GM21423 (cell line): Measurements from ENCODE around the gene TYMS.
A peak's percentile ranks its signal among the peaks of the same experiment; 100 is the strongest.

ENCODE experiments used
- ATAC-seq: cut with Tn5 transposase; IDR thresholded peaks from one replicate; pipeline ENCODE4 v1.9.1; 2021; ENCODE audit warnings: mild to moderate bottlenecking, moderate library complexity; ENCODE audit not compliant: unreplicated experiment

TYMS gene

GRCh38 chr18:644395-645004 is 13.0 kb upstream of the TYMS start:
- peak; percentile 44 for ATAC-seq

DNA sequence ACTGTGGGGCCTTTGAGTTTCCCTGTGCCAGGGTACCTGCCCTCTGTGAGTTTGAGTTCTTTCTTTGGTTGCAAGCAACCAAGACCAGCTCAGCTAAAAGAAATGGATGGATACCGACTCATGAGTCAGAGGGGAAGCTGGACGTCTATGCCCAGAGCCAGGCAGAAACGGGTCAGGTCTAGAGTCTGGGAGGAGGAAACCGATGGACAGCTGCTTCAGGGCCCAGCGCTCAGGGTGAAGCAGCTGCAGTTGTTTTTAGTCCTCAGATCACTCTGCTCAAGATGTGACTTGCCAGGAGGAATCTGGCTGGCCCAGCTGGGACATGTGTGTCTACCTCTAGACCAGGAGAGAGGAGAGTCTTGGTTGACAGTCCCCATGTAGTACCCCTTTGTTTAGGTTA is 10.1 kb upstream of the TYMS start:
- no peak for ATAC-seq

GRCh38 chr18:649341-649740 is 8.1 kb upstream of the TYMS start:
- no peak for ATAC-seq

DNA sequence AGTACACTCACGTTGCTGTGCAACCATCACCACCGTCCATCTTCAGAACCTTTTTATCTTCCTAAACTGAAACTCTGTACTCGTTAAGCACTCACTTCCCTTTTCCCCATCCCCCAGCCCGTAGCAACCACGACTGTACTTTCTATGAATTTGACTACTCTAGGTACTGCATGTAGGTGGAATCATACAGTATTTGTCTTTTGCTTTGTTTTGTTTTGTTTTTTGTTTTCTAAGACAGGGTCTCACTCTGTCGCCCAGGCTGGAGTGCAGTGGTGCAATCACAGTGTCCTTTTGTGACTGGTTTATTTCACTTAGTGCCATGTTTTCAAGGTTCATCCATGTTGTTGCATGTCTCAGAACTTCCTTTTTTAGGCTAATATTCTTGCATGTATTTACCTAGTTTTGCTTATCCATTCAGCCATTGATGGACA is 7.0 kb upstream of the TYMS start:
- peak; percentile 92 for ATAC-seq

DNA sequence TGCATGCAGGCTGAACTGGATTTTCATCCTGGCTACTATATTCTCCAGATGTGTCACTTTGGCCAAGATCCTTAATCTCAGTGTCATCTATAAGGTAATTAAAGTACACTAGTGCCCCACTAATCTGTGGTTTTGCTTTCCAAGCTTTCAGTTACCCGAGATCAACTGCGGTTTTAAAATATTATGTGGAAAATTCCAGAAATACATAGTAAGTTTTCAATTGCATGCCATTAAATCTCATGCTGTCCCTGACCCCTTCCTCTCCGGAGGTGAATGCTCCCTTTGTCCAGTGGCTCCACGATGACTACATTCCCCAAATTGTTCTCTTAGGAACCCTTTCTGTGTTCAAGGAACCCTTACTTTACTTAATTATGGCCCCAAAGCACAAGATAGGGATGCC is 5.3 kb upstream of the TYMS start:
- ATAC-seq: no peak

DNA sequence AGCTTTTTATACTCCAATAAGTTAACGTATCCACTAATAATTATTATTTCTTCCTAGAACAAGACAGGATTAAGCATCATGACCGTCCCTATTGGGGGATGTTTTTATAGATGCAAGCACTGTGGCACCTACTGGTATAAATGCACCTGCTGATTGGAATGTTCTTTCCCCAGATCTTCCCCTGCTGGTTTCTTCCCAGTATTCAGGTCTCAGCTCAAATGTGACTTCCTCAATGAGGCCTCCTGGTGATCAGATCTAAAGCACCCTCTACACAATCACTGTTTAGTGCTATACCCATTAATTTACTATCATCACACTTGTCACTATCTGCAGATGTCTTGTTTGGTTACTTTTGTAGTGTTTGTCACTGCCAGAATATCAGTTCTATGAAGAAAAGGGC is 3.9 kb upstream of the TYMS start:
- ATAC-seq: no peak

GRCh38 chr18:654601-655000 is 2.9 kb upstream of the TYMS start:
- no peak for ATAC-seq

GRCh38 chr18:655445-655844 is 2.0 kb upstream of the TYMS start:
- no peak for ATAC-seq

DNA sequence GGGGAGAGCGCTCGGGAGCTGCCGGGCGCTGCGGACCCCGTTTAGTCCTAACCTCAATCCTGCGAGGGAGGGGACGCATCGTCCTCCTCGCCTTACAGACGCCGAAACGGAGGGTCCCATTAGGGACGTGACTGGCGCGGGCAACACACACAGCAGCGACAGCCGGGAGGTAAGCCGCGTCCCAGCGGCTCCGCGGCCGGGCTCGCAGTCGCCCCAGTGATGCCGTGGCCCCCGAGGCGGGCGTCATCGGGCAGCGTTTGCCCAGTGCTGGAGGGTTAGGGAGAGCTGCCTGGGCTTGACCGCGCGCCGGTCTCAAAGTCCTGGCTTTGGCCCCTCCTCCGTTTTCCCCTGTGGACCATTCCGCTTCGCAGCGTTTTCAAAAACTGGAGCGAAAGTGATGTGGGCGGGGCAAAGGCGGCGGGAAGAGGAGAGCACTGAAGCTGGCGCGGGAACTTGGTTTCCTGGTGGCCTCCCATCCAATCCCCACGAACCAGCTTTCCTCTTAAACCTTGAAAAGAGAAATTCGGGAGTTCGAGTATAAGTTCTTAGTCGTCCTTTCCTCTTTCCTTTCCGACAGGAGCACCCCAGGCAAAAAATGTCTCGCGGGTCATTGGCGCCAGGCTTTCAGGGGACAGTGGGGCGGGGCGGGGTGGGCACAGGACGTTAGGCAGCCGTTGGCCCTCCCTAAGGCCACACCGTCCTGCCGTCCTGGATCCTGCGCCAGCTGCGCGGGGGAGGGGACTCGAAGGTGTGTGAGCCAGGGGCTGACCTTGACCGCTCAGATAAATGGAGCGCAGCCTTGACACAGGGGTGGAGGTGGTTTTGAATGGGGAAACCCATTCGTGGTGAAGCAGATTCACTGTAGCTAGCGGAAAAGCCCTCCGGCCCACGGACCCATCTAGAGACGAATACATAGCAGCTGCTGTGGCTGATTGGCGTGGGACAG is 821 bp downstream of the TYMS start:
- ATAC-seq: peak; percentile 53

- no peak for ATAC-seq
These were observed 1.6 kb downstream of the TYMS start for GRCh38 chr18:658947-659533.

DNA sequence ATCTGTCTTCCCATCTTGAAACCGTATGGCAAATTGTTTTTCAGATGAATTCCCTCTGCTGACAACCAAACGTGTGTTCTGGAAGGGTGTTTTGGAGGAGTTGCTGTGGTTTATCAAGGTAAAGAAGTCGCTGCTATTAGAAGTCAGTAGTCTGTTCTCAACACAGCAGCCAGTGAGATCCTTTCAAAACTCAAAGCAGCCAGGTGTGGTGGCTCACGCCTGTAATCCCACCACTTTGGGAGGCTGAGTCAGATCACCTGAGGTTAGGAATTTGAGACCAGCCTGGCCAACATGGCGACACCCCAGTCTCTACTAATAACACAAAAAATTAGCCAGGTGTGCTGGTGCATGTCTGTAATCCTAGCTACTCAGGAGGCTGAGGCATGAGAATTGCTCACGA is 2.1 kb downstream of the TYMS start:
- no peak for ATAC-seq

- no peak for ATAC-seq
These were observed 4.7 kb downstream of the TYMS start for GRCh38 chr18:662197-662596.

GRCh38 chr18:666177-666576 is 8.7 kb downstream of the TYMS start:
- ATAC-seq: no peak

DNA sequence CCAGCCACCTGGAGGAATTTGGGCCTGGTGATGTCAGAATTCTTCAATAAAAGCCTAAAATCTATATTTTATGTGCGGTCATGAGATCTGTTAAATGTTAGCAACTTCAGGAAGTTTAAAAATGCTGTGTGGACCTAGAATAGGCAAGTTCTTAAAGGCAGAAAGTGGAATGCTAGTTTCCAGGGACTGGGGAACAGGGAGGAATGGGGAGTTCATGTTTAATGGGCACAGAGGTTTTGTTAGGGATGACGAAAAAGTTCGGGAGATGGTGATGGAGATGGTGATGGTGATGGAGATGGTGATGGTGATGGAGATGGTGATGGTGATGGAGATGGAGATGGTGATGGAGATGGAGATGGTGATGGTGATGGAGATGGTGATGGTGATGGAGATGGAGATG is 9.2 kb downstream of the TYMS start:
- no peak for ATAC-seq

- no peak for ATAC-seq
These were observed 10.8 kb downstream of the TYMS start for GRCh38 chr18:668260-668659.

- no peak for ATAC-seq
These were observed 11.6 kb downstream of the TYMS start for GRCh38 chr18:669077-669476.

DNA sequence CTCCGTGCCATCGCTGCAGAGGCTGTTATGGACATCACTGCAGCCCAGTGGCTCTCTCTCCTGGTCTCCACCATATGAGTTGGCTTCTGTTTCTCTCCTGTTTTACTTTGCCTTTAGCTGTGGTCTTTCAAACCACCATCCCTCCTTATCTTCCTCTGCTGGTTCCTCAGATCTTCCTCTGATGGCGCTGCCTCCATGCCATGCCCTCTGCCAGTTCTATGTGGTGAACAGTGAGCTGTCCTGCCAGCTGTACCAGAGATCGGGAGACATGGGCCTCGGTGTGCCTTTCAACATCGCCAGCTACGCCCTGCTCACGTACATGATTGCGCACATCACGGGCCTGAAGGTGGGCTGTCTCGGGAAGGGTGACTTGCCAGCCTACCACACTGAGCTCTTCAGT is 13.1 kb downstream of the TYMS start:
- no peak for ATAC-seq

DNA sequence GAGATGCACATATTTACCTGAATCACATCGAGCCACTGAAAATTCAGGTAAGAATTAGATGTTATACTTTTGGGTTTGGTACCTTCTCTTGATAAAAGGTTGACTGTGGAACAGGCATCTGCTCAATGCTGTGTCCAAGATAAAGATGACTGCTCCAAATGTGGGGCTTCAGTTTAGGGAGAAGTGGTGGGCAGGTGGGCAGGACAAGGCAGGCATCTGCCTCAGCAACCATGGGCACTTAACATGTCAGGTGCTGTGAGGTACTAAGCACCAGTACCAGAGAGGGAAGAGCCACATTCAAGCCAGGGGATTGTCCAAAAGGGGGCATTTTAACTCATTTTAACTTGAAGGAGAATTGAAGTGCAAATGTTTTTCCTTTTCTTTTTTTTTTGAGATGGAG is 14.0 kb downstream of the TYMS start:
- no peak for ATAC-seq

GRCh38 chr18:673317-673716 is 15.9 kb downstream of the TYMS start:
- no peak for ATAC-seq

DNA sequence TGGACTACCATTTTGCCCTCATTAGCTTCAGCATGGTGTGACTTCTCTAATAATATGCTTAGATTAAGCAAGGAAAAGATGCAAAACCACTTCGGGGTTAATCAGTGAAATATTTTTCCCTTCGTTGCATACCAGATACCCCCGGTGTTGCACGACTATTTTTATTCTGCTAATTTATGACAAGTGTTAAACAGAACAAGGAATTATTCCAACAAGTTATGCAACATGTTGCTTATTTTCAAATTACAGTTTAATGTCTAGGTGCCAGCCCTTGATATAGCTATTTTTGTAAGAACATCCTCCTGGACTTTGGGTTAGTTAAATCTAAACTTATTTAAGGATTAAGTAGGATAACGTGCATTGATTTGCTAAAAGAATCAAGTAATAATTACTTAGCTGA is 16.3 kb downstream of the TYMS start:
- ATAC-seq: no peak

DNA sequence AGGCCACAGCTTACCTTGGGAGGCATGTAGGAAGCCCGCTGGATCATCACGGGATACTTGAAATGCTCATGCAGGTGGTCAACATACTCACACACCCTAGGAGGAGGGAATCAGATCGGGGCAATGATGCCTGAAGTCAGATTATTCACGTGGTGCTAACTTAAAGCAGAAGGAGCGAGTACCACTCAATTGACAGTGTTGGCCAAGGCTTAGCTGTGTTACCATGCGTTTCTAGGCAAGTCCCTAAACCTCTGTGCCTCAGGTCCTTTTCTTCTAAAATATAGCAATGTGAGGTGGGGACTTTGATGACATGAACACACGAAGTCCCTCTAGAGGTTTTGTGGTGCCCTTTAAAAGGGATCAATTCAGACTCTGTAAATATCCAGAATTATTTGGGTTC is 17.9 kb downstream of the TYMS start:
- ATAC-seq: no peak

GRCh38 chr18:676069-676468 is 18.6 kb downstream of the TYMS start:
- no peak for ATAC-seq
